ENCODE data around the gene PEX3.

DNA sequence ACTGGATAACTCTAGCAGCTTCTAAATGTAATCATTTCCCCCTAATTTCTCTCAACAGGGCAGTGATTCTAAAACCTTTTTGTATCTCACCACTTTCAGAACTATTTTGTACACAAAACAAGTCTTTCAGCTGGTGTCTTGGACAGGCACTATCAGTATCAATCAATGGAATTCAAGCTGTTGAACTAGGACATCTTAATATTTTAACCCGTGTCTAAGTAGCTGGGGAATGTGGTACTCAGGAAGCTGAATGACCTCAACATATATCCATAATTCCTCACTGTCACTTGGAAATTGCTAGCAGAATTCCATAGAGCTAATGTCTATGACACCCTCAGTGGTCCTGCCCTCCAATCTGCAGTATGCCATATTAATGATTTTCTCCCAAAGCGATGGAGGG is 24.6 kb upstream of the PEX3 start:
- TF ChIP-seq POLR2A (IDR thresholded peaks at IDR 0.05): no peak
- TF ChIP-seq, protein P1, sequence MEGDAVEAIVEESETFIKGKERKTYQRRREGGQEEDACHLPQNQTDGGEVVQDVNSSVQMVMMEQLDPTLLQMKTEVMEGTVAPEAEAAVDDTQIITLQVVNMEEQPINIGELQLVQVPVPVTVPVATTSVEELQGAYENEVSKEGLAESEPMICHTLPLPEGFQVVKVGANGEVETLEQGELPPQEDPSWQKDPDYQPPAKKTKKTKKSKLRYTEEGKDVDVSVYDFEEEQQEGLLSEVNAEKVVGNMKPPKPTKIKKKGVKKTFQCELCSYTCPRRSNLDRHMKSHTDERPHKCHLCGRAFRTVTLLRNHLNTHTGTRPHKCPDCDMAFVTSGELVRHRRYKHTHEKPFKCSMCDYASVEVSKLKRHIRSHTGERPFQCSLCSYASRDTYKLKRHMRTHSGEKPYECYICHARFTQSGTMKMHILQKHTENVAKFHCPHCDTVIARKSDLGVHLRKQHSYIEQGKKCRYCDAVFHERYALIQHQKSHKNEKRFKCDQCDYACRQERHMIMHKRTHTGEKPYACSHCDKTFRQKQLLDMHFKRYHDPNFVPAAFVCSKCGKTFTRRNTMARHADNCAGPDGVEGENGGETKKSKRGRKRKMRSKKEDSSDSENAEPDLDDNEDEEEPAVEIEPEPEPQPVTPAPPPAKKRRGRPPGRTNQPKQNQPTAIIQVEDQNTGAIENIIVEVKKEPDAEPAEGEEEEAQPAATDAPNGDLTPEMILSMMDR (IDR thresholded peaks at IDR 0.05): no peak
